OCI-LY1 (cell line): ENCODE data around the gene NECTIN1.

Source experiments
- H2AFZ ChIP-seq: fragments of 200-600 bp; sonication (generic), shearing (Covaris generic); 2 replicates; pipeline ENCODE4 v1.6.0; 2014; ENCODE audit warnings: antibody characterized with exemption, mild to moderate bottlenecking, low read length
- H3F3A ChIP-seq: fragments of 200-600 bp; sonication (generic), shearing (Covaris generic); 2 replicates; pipeline ENCODE4 v1.6.0; 2014; ENCODE audit warnings: mild to moderate bottlenecking, antibody characterized with exemption, low read length, moderate library complexity; ENCODE audit not compliant: insufficient read depth
- H3K27ac ChIP-seq: fragments of 200-600 bp; sonication (generic); 2 replicates; pipeline ENCODE4 v1.5.1; 2014; ENCODE audit warnings: low read length, mixed run types, mild to moderate bottlenecking, low read depth; ENCODE audit not compliant: poor library complexity, severe bottlenecking
- H3K27me3 ChIP-seq: fragments of 200-600 bp; sonication (generic); 2 replicates; pipeline ENCODE4 v1.6.0; 2014; ENCODE audit warnings: antibody characterized with exemption, mild to moderate bottlenecking, low read length, moderate library complexity; ENCODE audit not compliant: insufficient read depth
- H3K36me3 ChIP-seq: fragments of 200-600 bp; sonication (generic); 2 replicates; pipeline ENCODE4 v1.6.1; 2014; ENCODE audit warnings: mild to moderate bottlenecking, antibody characterized with exemption, low read length, moderate library complexity, mixed read lengths; ENCODE audit not compliant: insufficient read depth
- H3K4me1 ChIP-seq: fragments of 200-600 bp; sonication (generic); 2 replicates; pipeline ENCODE4 v1.5.1; 2014; ENCODE audit warnings: mild to moderate bottlenecking, low read length, moderate library complexity; ENCODE audit not compliant: insufficient read depth, severe bottlenecking
- H3K4me2 ChIP-seq: fragments of 200-600 bp; sonication (generic), shearing (Covaris generic); 2 replicates; pipeline ENCODE4 v1.6.1; 2014; ENCODE audit warnings: low read length
- H3K4me3 ChIP-seq: fragments of 200-600 bp; sonication (generic); 2 replicates; pipeline ENCODE4 v1.5.1; 2014; ENCODE audit warnings: low read length, low read depth, mild to moderate bottlenecking, mixed read lengths; ENCODE audit not compliant: poor library complexity, severe bottlenecking
- H3K79me2 ChIP-seq: fragments of 200-600 bp; shearing (Covaris generic); 2 replicates; pipeline ENCODE4 v1.6.1; 2016; ENCODE audit warnings: mixed run types, low read length, mixed read lengths; ENCODE audit not compliant: insufficient read depth
- H3K9ac ChIP-seq: fragments of 200-600 bp; sonication (generic), shearing (Covaris generic); 2 replicates; pipeline ENCODE4 v1.6.1; 2014; ENCODE audit warnings: mild to moderate bottlenecking, low read length, mixed read lengths
- H3K9me2 ChIP-seq: fragments of 200-600 bp; sonication (generic), shearing (Covaris generic); 2 replicates; pipeline ENCODE4 v1.6.1; 2014; ENCODE audit warnings: low read depth, mild to moderate bottlenecking, low read length, mixed read lengths
- H3K9me3 ChIP-seq: fragments of 200-600 bp; shearing (Covaris generic); 2 replicates; pipeline ENCODE4 v1.6.1; 2014; ENCODE audit warnings: low read length, mixed read lengths
- H4K20me1 ChIP-seq: fragments of 200-600 bp; sonication (generic), shearing (Covaris generic); 2 replicates; pipeline ENCODE4 v1.6.0; 2016; ENCODE audit warnings: mild to moderate bottlenecking, low read length; ENCODE audit not compliant: insufficient read depth
- CTCF ChIP-seq: fragments of 200-600 bp; sonication (generic), shearing (Covaris generic); IDR thresholded peaks from 2 replicates; pipeline ENCODE4 v1.5.1; 2017; ENCODE audit warnings: mild to moderate bottlenecking, antibody characterized with exemption, low read length, moderate library complexity, mixed read lengths
- EZH2 ChIP-seq: fragments of 200-600 bp; sonication (generic), shearing (Covaris generic); IDR thresholded peaks from 2 replicates; pipeline ENCODE4 v1.8.0; 2017; ENCODE audit warnings: borderline replicate concordance, mixed run types, mild to moderate bottlenecking, antibody characterized with exemption, low read length, moderate library complexity, mixed read lengths

NECTIN1 gene

GRCh38 chr11:119741369-119742262 is 12.6 kb upstream of the NECTIN1 start:
- Histone ChIP-seq H3K36me3 (no peaks in the 10 kb centered on the region), H3K4me1 (no peaks in the 10 kb centered on the region), H2AFZ (no peak overlapping the region), H4K20me1 (no peaks in the 10 kb centered on the region), H3F3A (no peaks in the 10 kb centered on the region), H3K27ac (no peak overlapping the region), H3K4me2 (no peak overlapping the region), H3K79me2 (no peaks in the 10 kb centered on the region), H3K27me3 (no peaks in the 10 kb centered on the region), H3K9me3 (no peaks in the 10 kb centered on the region), H3K4me3 (no peak overlapping the region), H3K9me2 (no peaks in the 10 kb centered on the region), H3K9ac (no peak overlapping the region)
- TF ChIP-seq EZH2 = no peak
- TF ChIP-seq CTCF = peak; percentile 62

GRCh38 chr11:119739975-119740374 is 11.0 kb upstream of the NECTIN1 start:
- no peak overlapping the region for H3K27ac ChIP-seq
- no peak overlapping the region for H3K9ac ChIP-seq
- no peak overlapping the region for H2AFZ ChIP-seq
- H3K79me2 ChIP-seq = no peaks in the 10 kb centered on the region
- no peaks in the 10 kb centered on the region for H3F3A ChIP-seq
- no peak overlapping the region for H3K4me2 ChIP-seq
- H3K4me3 ChIP-seq = no peak overlapping the region
- no peaks in the 10 kb centered on the region for H4K20me1 ChIP-seq
- TF ChIP-seq CTCF = no peak
- TF ChIP-seq EZH2 = no peak
- H3K27me3 ChIP-seq = no peaks in the 10 kb centered on the region
- H3K36me3 ChIP-seq = no peaks in the 10 kb centered on the region
- no peaks in the 10 kb centered on the region for H3K9me2 ChIP-seq
- H3K9me3 ChIP-seq = no peaks in the 10 kb centered on the region
- no peaks in the 10 kb centered on the region for H3K4me1 ChIP-seq

GRCh38 chr11:119739021-119739703 is 10.2 kb upstream of the NECTIN1 start:
- TF ChIP-seq CTCF (no peak), EZH2 (no peak)
- Histone ChIP-seq H3K27me3 (no peaks in the 10 kb centered on the region), H3K4me1 (no peaks in the 10 kb centered on the region), H3K4me3 (no peak overlapping the region), H3K36me3 (no peaks in the 10 kb centered on the region), H3K9ac (no peak overlapping the region), H3F3A (no peaks in the 10 kb centered on the region), H2AFZ (no peak overlapping the region), H3K9me2 (no peaks in the 10 kb centered on the region), H3K9me3 (no peaks in the 10 kb centered on the region), H4K20me1 (no peaks in the 10 kb centered on the region), H3K79me2 (no peaks in the 10 kb centered on the region), H3K27ac (no peak overlapping the region), H3K4me2 (no peak overlapping the region)
